Fibroblast of lung (primary cell): Measurements from ENCODE around the gene DAB1. TPM values are rescaled to one million over a fixed set of nuclear protein-coding genes. Genes with fewer than 3 reads are reported as not detected.

Experiments
- DNase-seq, 2 donors: peaks; one replicate each; pipeline versions ENCODE4 v3.0.0 to v3.0.0-alpha.2; 2010; ENCODE audit warnings: low read depth in 2 of 2
- H2AFZ ChIP-seq: 2 replicates; pipeline ENCODE4 v1.5.1; 2012; ENCODE audit warnings: low read length, control low read depth, inconsistent platforms
- H3K27ac ChIP-seq: 2 replicates; pipeline ENCODE4 v1.5.1; 2011; ENCODE audit warnings: low read length, control low read depth; ENCODE audit not compliant: insufficient read depth
- H3K27me3 ChIP-seq: 2 replicates; pipeline ENCODE4 v1.5.1; 2011; ENCODE audit warnings: mild to moderate bottlenecking, low read length; ENCODE audit not compliant: control insufficient read depth, insufficient read depth
- H3K36me3 ChIP-seq: 2 replicates; pipeline ENCODE4 v1.5.1; 2011; ENCODE audit warnings: low read length; ENCODE audit not compliant: control insufficient read depth, insufficient read depth
- H3K4me1 ChIP-seq: 2 replicates; pipeline ENCODE4 v1.5.1; 2011; ENCODE audit warnings: low read length; ENCODE audit not compliant: control insufficient read depth, insufficient read depth; ENCODE audit errors: extremely low read depth
- H3K4me2 ChIP-seq: 2 replicates; pipeline ENCODE4 v1.5.1; 2011; ENCODE audit warnings: low read length, control low read depth; ENCODE audit not compliant: insufficient read depth; ENCODE audit errors: extremely low read depth
- H3K4me3 ChIP-seq, 4 experiments: fragments of 200-600 bp in 1 of 4; sonication (generic) in 1 of 4; replicated peaks in 1 of 4; 2 replicates each; pipeline ENCODE4 v1.5.1; 2011 to 2016; ENCODE audit warnings: low read length in 4 of 4, low read depth in 3 of 4, mild to moderate bottlenecking in 3 of 4, control low read depth in 2 of 4, inconsistent platforms in 1 of 4, mixed read lengths in 1 of 4; ENCODE audit not compliant: insufficient read depth in 1 of 4; ENCODE audit errors: control extremely low read depth in 1 of 4
- H3K79me2 ChIP-seq: 2 replicates; pipeline ENCODE4 v1.5.1; 2012; ENCODE audit warnings: mild to moderate bottlenecking, low read length, inconsistent platforms; ENCODE audit not compliant: control insufficient read depth, insufficient read depth
- H3K9ac ChIP-seq: 2 replicates; pipeline ENCODE4 v1.5.1; 2011; ENCODE audit warnings: mild to moderate bottlenecking, low read length, control low read depth; ENCODE audit not compliant: insufficient read depth
- H3K9me3 ChIP-seq: 2 replicates; pipeline ENCODE4 v1.5.1; 2012; ENCODE audit warnings: low read depth, low read length; ENCODE audit not compliant: control insufficient read depth, insufficient read depth
- H4K20me1 ChIP-seq: 2 replicates; pipeline ENCODE4 v1.5.1; 2011; ENCODE audit warnings: low read length; ENCODE audit not compliant: control insufficient read depth, insufficient read depth; ENCODE audit errors: extremely low read depth
- EZH2 ChIP-seq: IDR thresholded peaks from 2 replicates; pipeline ENCODE4 v1.5.1; 2012; ENCODE audit warnings: low read length, control low read depth, mild to moderate bottlenecking; ENCODE audit errors: missing control alignments
- polyA plus RNA-seq, 2 donors: library from polyadenylated mRNA; depleted of rRNA in 1 of 2; stranded (reverse) in 1 of 2; unstranded in 1 of 2; fragments of >200 nt; gene quantifications; 2 replicates each; pipeline ENCODE4 v1.2.1, GENCODE V29; 2011 to 2012; ENCODE audit warnings: missing spikeins in 1 of 2
- total RNA-seq: library from RNA; depleted of rRNA; stranded (reverse); fragments of >200 nt; gene quantifications from 2 replicates; pipeline ENCODE4 v1.2.1, GENCODE V29; 2014
- TF ChIP-seq, protein P1 (sequence below), 2 donors: IDR thresholded peaks in 1 of 2; conservative IDR thresholded peaks in 1 of 2; 1 replicate in 1 of 2; 2 replicates in 1 of 2; pipeline ENCODE4 v1.5.1; 2011 to 2012; ENCODE audit warnings: low read length in 2 of 2, control low read depth in 1 of 2, inconsistent platforms in 1 of 2, low read depth in 1 of 2, mild to moderate bottlenecking in 1 of 2

Gene DAB1
- total and polyA plus RNA-seq, 2 donors (not counting 1 experiment from before 2014, with no cell fraction given): 0.17 to 2.0 TPM

DNA sequence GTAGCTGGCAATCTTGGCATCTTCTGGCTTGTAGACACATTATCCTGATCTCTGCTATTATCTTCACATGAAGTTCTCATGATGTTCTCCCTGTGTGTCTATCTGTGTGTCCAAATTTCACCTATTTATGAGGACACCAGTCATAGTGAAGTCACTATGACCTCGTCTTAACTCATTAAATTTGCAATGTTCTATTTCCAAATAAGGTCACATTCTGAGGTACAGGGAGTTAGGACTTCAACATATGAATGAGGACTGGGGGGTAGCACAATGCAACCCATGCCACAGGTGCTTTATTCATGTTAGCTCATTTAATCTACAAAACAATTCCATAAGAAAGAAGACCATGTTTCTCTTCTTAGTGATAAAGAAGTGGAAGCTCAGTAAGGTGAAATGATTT, 251.8 kb downstream of the DAB1 start:
- no peaks in the 10 kb centered on the region for H3K79me2 ChIP-seq
- no peaks in the 10 kb centered on the region for H4K20me1 ChIP-seq
- H2AFZ ChIP-seq: no peak overlapping the region
- H3K4me1 ChIP-seq: no peaks in the 10 kb centered on the region
- no peaks in the 10 kb centered on the region for H3K27me3 ChIP-seq
- no peak overlapping the region for H3K27ac ChIP-seq
- DNase-seq: no peak
- H3K9me3 ChIP-seq: no peaks in the 10 kb centered on the region
- H3K4me2 ChIP-seq: no peak overlapping the region
- no peaks in the 10 kb centered on the region for H3K36me3 ChIP-seq
- no peak overlapping the region for H3K9ac ChIP-seq
- H3K4me3 ChIP-seq: no peak overlapping the region
- no peak for TF ChIP-seq EZH2
- TF ChIP-seq, protein P1, sequence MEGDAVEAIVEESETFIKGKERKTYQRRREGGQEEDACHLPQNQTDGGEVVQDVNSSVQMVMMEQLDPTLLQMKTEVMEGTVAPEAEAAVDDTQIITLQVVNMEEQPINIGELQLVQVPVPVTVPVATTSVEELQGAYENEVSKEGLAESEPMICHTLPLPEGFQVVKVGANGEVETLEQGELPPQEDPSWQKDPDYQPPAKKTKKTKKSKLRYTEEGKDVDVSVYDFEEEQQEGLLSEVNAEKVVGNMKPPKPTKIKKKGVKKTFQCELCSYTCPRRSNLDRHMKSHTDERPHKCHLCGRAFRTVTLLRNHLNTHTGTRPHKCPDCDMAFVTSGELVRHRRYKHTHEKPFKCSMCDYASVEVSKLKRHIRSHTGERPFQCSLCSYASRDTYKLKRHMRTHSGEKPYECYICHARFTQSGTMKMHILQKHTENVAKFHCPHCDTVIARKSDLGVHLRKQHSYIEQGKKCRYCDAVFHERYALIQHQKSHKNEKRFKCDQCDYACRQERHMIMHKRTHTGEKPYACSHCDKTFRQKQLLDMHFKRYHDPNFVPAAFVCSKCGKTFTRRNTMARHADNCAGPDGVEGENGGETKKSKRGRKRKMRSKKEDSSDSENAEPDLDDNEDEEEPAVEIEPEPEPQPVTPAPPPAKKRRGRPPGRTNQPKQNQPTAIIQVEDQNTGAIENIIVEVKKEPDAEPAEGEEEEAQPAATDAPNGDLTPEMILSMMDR (conservative IDR thresholded peaks at IDR 0.05 in 1 of 2, IDR thresholded peaks at IDR 0.05 in 1 of 2; ENCODE audit: low read depth in 1 of 2, low read length in 2 of 2): no peak

DNA sequence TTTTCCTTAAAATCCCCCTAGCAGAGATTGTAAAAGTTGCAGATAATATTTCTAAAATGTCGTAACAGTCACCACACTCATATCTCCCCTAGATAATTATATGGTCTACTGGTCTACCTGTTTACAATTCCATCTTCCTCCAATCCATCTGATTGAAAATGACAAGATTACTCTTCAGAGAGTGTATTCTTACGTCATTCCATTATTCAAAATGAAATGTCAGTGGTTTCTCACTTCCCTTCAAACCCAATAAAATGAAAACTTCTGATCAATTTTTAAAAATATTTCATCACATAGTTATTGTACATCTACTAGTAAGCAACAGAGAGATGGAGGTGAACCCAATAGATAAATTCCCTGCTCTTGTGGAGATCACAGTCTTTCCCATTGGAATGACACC, 255.9 kb downstream of the DAB1 start:
- TF ChIP-seq, protein P1 (conservative IDR thresholded peaks at IDR 0.05 in 1 of 2, IDR thresholded peaks at IDR 0.05 in 1 of 2; ENCODE audit: low read depth in 1 of 2, low read length in 2 of 2): no peak
- TF ChIP-seq EZH2: no peak
- H3K4me3 ChIP-seq: no peak overlapping the region
- no peaks in the 10 kb centered on the region for H3K4me1 ChIP-seq
- H3K9ac ChIP-seq: no peak overlapping the region
- no peak overlapping the region for H3K27ac ChIP-seq
- H3K9me3 ChIP-seq: no peaks in the 10 kb centered on the region
- no peaks in the 10 kb centered on the region for H3K36me3 ChIP-seq
- no peak overlapping the region for H2AFZ ChIP-seq
- no peaks in the 10 kb centered on the region for H4K20me1 ChIP-seq
- H3K27me3 ChIP-seq: no peaks in the 10 kb centered on the region
- no peak overlapping the region for H3K4me2 ChIP-seq
- H3K79me2 ChIP-seq: no peaks in the 10 kb centered on the region
- DNase-seq: no peak

DNA sequence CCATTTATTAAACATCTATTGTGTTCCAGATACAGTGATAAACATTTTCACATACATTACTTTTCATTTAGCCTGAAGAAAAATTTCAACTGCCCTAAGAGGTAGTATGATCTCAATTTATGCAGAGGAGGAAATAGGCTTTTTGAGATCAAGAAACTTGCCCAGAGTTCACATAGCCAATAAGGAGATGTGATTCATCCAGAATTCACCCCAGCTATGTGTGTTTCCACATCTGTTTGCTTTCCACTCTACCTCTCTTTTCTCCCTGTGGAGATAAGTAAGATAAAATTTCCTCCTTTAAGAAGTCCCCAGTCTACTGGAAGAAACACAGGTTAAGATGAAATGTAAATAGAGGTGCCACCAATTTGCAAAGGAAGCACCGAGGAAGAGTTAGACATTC, 258.3 kb downstream of the DAB1 start:
- Histone ChIP-seq H3K36me3 (no peaks in the 10 kb centered on the region), H2AFZ (no peak overlapping the region), H3K4me2 (no peak overlapping the region), H3K27ac (no peak overlapping the region), H3K9ac (no peak overlapping the region), H3K79me2 (no peaks in the 10 kb centered on the region), H3K4me1 (no peaks in the 10 kb centered on the region), H4K20me1 (no peaks in the 10 kb centered on the region), H3K9me3 (no peaks in the 10 kb centered on the region), H3K27me3 (no peaks in the 10 kb centered on the region), H3K4me3 (no peak overlapping the region)
- DNase-seq: peak in 1 of 2 donors; percentile 45
- TF ChIP-seq, protein P1 (conservative IDR thresholded peaks at IDR 0.05 in 1 of 2, IDR thresholded peaks at IDR 0.05 in 1 of 2; ENCODE audit: low read depth in 1 of 2, low read length in 2 of 2): no peak
- TF ChIP-seq EZH2: no peak
